Loucy (cell line): ENCODE results near the gene NBEA.

Source experiments
- H2AFZ ChIP-seq: fragments of 200-600 bp; sonication (generic); 2 replicates; pipeline ENCODE4 v1.6.0; 2016; ENCODE audit warnings: antibody characterized with exemption, mild to moderate bottlenecking, low read length, moderate library complexity
- H3F3A ChIP-seq: fragments of 200-600 bp; 2 replicates; pipeline ENCODE4 v1.6.0; 2016; ENCODE audit warnings: antibody characterized with exemption, low read depth, mild to moderate bottlenecking
- H3K27me3 ChIP-seq: fragments of 200-600 bp; sonication (generic); 2 replicates; pipeline ENCODE4 v1.6.1; 2014; ENCODE audit warnings: low read length, mild to moderate bottlenecking; ENCODE audit not compliant: insufficient read depth, poor library complexity, severe bottlenecking
- H3K36me3 ChIP-seq: fragments of 200-600 bp; sonication (generic); 2 replicates; pipeline ENCODE4 v1.6.1; 2016; ENCODE audit warnings: low read length; ENCODE audit not compliant: insufficient read depth
- H3K4me1 ChIP-seq: fragments of 200-600 bp; sonication (generic); 2 replicates; pipeline ENCODE4 v1.5.1; 2014; ENCODE audit warnings: low read length, mild to moderate bottlenecking; ENCODE audit not compliant: insufficient read depth, poor library complexity, severe bottlenecking
- H3K4me2 ChIP-seq: fragments of 200-600 bp; sonication (generic); 2 replicates; pipeline ENCODE4 v1.6.0; 2014; ENCODE audit warnings: antibody characterized with exemption, low read length, low read depth, mild to moderate bottlenecking; ENCODE audit not compliant: poor library complexity, severe bottlenecking
- H3K4me3 ChIP-seq: fragments of 200-600 bp; sonication (generic); 2 replicates; pipeline ENCODE4 v1.5.1; 2014; ENCODE audit warnings: low read length, mild to moderate bottlenecking, mixed read lengths; ENCODE audit not compliant: poor library complexity, severe bottlenecking
- H3K79me2 ChIP-seq: fragments of 200-600 bp; sonication (generic); 2 replicates; pipeline ENCODE4 v1.6.1; 2014; ENCODE audit warnings: low read length; ENCODE audit not compliant: insufficient read depth
- H3K9ac ChIP-seq: fragments of 200-600 bp; sonication (generic); 2 replicates; pipeline ENCODE4 v1.6.0; 2014; ENCODE audit warnings: mild to moderate bottlenecking, low read depth, low read length, moderate library complexity; ENCODE audit not compliant: poor library complexity, severe bottlenecking
- H3K9me2 ChIP-seq: fragments of 200-600 bp; sonication (generic); replicated peaks from 2 replicates; pipeline ENCODE4 v1.6.1; 2016; ENCODE audit warnings: low read depth, low read length, mixed read lengths
- H3K9me3 ChIP-seq: fragments of 200-600 bp; sonication (generic); 2 replicates; pipeline ENCODE4 v1.6.1; 2014; ENCODE audit warnings: mild to moderate bottlenecking, antibody characterized with exemption, low read length, low read depth; ENCODE audit not compliant: insufficient read depth
- H4K20me1 ChIP-seq: fragments of 200-600 bp; sonication (generic); 2 replicates; pipeline ENCODE4 v1.6.0; 2014; ENCODE audit warnings: antibody characterized with exemption, low read length, mild to moderate bottlenecking; ENCODE audit not compliant: insufficient read depth, poor library complexity, severe bottlenecking
- EZH2phosphoT487 ChIP-seq: fragments of 200-600 bp; IDR thresholded peaks from 2 replicates; pipeline ENCODE4 v1.6.1; 2018; ENCODE audit warnings: antibody characterized with exemption, mild to moderate bottlenecking, moderate library complexity, borderline replicate concordance
- TF ChIP-seq, protein P1 (sequence below): fragments of 200-600 bp; sonication (generic); conservative IDR thresholded peaks from 2 replicates; pipeline ENCODE4 v1.5.1; 2014; ENCODE audit warnings: mild to moderate bottlenecking, antibody characterized with exemption, low read length

The NBEA gene

DNA sequence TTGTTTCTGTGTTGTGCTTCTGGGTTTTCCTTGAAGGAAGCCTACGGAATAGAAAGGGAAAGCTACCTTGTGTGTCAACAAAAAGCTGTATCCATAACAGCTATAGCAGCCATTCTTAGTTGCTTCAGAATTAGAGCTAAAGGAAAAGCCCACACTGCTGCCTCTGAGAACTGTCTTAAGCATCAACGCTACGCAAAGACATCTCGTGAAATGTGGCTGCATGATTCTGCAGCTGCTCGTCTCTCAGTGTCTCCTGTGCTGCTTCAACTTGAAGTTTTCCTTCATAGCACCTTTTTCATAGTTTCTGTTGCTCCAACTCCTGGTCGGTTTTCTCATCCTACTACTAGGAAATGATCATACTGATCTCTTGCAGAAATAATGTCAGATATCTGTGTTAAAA is 675.4 kb downstream of the NBEA start:
- no peak overlapping the region for H3K9ac ChIP-seq
- TF ChIP-seq, protein P1, sequence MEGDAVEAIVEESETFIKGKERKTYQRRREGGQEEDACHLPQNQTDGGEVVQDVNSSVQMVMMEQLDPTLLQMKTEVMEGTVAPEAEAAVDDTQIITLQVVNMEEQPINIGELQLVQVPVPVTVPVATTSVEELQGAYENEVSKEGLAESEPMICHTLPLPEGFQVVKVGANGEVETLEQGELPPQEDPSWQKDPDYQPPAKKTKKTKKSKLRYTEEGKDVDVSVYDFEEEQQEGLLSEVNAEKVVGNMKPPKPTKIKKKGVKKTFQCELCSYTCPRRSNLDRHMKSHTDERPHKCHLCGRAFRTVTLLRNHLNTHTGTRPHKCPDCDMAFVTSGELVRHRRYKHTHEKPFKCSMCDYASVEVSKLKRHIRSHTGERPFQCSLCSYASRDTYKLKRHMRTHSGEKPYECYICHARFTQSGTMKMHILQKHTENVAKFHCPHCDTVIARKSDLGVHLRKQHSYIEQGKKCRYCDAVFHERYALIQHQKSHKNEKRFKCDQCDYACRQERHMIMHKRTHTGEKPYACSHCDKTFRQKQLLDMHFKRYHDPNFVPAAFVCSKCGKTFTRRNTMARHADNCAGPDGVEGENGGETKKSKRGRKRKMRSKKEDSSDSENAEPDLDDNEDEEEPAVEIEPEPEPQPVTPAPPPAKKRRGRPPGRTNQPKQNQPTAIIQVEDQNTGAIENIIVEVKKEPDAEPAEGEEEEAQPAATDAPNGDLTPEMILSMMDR, result no peak
- no peak for TF ChIP-seq EZH2phosphoT487
- no peak overlapping the region for H2AFZ ChIP-seq
- no peaks in the 10 kb centered on the region for H3K36me3 ChIP-seq
- no peaks in the 10 kb centered on the region for H4K20me1 ChIP-seq
- no peaks in the 10 kb centered on the region for H3K9me2 ChIP-seq
- no peaks in the 10 kb centered on the region for H3F3A ChIP-seq
- no peaks in the 10 kb centered on the region for H3K9me3 ChIP-seq
- no peak overlapping the region for H3K4me2 ChIP-seq
- H3K27me3 ChIP-seq, result no peaks in the 10 kb centered on the region
- H3K4me1 ChIP-seq, result peaks cover 13% of the 10 kb centered on the region
- no peak overlapping the region for H3K4me3 ChIP-seq
- H3K79me2 ChIP-seq, result no peaks in the 10 kb centered on the region

DNA sequence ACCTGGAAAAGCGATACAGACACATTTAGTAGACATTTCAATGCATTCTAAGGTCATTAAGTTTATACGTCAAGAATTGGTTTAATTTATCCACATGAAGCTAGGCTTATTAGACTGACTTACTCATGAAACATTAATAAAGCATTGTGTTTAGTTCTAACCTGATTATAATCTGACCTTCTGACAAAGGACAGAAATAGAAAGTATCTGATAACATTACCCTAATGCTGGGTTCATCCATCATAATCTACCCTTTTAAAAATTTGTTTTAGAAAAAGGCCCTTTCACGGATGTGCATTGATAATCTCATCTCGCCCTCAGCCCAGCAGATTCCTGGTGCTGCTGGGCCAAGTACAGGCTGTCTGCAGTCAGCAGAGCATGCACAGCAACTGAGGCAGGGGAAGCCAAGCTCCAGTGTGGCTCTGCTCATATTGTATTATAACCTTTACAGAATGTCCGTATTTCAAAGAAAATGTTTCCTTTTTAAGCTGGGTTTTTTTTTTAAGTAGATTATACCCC is 676.6 kb downstream of the NBEA start:
- no peaks in the 10 kb centered on the region for H3K27me3 ChIP-seq
- no peaks in the 10 kb centered on the region for H3K9me2 ChIP-seq
- no peaks in the 10 kb centered on the region for H3K9me3 ChIP-seq
- no peak overlapping the region for H3K4me2 ChIP-seq
- H3K36me3 ChIP-seq, result no peaks in the 10 kb centered on the region
- H2AFZ ChIP-seq, result no peak overlapping the region
- H3K9ac ChIP-seq, result no peak overlapping the region
- no peak overlapping the region for H3K4me3 ChIP-seq
- no peaks in the 10 kb centered on the region for H3F3A ChIP-seq
- H4K20me1 ChIP-seq, result no peaks in the 10 kb centered on the region
- H3K4me1 ChIP-seq, result peaks cover 13% of the 10 kb centered on the region
- TF ChIP-seq, protein P1, result no peak
- TF ChIP-seq EZH2phosphoT487, result no peak
- no peaks in the 10 kb centered on the region for H3K79me2 ChIP-seq

DNA sequence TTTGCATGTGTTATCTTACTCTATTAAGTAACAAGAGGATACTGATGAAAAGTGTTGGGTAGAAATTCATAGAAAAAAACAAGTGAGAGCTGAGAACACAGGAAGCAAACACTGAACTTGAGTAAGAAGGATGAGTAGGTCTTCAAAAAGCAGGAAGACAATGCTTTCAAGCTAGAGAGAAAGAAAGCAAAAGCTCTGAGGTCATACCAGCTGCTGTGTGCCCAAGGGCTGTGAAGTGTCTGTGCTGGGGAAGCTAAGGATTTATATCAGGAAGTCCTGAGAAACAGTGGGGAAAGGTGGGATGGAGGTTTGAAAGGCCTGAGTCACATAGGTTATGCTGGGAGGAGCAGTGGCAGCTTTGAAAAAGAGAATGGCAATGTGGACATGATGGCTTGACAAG is 679.9 kb downstream of the NBEA start:
- no peaks in the 10 kb centered on the region for H3F3A ChIP-seq
- H3K4me3 ChIP-seq, result no peak overlapping the region
- TF ChIP-seq, protein P1, result no peak
- no peak for TF ChIP-seq EZH2phosphoT487

More for the DNA sequence above, 679.9 kb downstream of the NBEA start:
- H3K9me3 ChIP-seq, result no peaks in the 10 kb centered on the region
- no peaks in the 10 kb centered on the region for H3K27me3 ChIP-seq
- H3K9ac ChIP-seq, result no peak overlapping the region
- H3K9me2 ChIP-seq, result no peaks in the 10 kb centered on the region
- no peaks in the 10 kb centered on the region for H4K20me1 ChIP-seq
- H2AFZ ChIP-seq, result peak overlapping the region; percentile 71
- no peaks in the 10 kb centered on the region for H3K79me2 ChIP-seq
- H3K4me2 ChIP-seq, result peak overlapping the region; percentile 39
- peaks cover 7% of the 10 kb centered on the region for H3K4me1 ChIP-seq
- no peaks in the 10 kb centered on the region for H3K36me3 ChIP-seq
